Measurements from ENCODE around the gene TXNDC5.

DNA sequence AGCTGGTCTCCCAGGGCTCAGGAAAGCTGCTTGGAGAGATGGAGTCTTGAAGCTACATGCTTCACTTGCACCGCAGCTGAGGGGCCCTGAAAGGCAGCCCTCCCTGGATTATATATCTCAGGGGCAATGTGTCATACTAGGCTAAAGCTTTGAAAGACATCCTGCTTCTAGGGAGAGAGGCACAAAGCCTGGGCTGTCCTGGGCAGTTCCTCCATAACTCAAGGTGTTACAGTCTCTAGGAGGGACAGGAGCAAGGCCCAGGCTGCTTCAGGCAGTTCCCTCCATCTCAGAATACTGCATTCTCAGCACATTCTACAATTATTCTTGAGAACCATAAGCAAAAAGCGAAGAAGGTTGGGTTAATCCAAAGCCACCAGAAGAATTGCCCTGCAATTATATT is 22.0 kb upstream of the TXNDC5 start:
- TF ChIP-seq CHD4 (IDR thresholded peaks at IDR 0.05; ENCODE audit: borderline replicate concordance) (no peak), POLR2A (IDR thresholded peaks at IDR 0.05; ENCODE audit: low read length) (no peak), CTCF (IDR thresholded peaks at IDR 0.05) (no peak), HEYL (CRISPR knock-in tag; IDR thresholded peaks at IDR 0.05) (no peak)
- TF ChIP-seq, protein P1, sequence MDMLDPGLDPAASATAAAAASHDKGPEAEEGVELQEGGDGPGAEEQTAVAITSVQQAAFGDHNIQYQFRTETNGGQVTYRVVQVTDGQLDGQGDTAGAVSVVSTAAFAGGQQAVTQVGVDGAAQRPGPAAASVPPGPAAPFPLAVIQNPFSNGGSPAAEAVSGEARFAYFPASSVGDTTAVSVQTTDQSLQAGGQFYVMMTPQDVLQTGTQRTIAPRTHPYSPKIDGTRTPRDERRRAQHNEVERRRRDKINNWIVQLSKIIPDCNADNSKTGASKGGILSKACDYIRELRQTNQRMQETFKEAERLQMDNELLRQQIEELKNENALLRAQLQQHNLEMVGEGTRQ (IDR thresholded peaks at IDR 0.05), result no peak

Measured in A549 (cell line).